ENCODE data around the gene MLST8. TPM values are rescaled to one million over a fixed set of nuclear protein-coding genes. Genes with fewer than 3 reads are reported as not detected.
A peak's percentile ranks its signal among the peaks of the same experiment; 100 is the strongest.

The MLST8 gene
- total and polyA plus RNA-seq, 7 donors: 30.6 to 58.7 (median 41.4) TPM

DNA sequence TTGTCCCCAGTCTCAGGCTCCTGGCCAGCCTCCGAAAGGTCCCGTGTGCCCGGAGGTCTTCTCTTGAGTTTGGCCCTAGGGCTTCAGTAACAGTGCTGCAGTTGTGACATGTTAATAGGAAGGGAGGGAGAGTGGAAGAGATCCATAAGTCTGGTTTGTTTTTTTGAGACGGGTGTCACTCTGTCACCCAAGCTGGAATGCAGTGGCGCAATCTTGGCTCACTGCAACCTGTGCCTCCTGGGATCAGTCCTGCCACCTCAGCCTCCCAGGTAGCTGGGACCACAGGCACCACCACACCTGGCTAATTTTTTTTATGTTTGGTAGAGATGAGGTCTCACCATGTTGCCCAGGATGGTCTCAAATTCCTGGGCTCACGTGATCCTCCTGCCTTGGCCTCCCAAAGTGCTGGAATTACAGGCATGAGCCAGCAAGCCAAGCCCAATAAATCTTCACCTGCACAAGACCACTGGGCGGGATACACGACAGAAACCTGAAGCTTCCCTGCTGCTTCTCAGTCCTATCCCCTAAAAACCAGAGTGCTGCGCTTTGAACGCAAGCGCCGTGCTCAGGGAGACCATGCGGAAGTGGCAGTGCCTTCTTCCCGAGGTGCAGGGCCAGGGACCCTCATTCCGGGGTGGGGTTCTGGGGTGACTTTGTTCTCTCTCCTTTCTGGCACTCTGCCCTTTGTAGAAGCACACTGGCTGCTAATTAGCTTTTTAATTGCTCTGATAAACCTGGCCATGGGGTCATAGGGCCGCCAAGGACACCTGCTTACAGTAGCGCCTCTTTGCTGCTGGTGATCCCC is 38.8 kb upstream of the MLST8 start:
- H3K27me3 ChIP-seq: no peaks in the 10 kb centered on the region
- H3K9me3 ChIP-seq: no peaks in the 10 kb centered on the region
- no peak overlapping the region for H3K27ac ChIP-seq
- TF ChIP-seq POLR2AphosphoS5 (IDR thresholded peaks at IDR 0.05): no peak
- TF ChIP-seq EP300 (IDR thresholded peaks at IDR 0.05): no peak
- no peak overlapping the region for H3K4me3 ChIP-seq
- 82 to 93% methylated on average over 17 of the region's 17 CpGs for WGBS, 2 donors
- peaks cover 0 to 13% (median 8%) of the 10 kb centered on the region in 4 donors for H3K4me1 ChIP-seq
- intact Hi-C loops (cut with DNase I): no loop called here
- peaks cover 0 to 65% (median 35%) of the 10 kb centered on the region in 4 donors for H3K36me3 ChIP-seq
- no peak for DNase-seq

GRCh38 chr16:2167068-2167638 is 38.1 kb upstream of the MLST8 start:
- Histone ChIP-seq H3K9me3 (no peaks in the 10 kb centered on the region), H3K36me3 (peaks cover 0 to 72% (median 40%) of the 10 kb centered on the region in 4 donors), H3K27me3 (no peaks in the 10 kb centered on the region), H3K27ac (no peak overlapping the region), H3K4me3 (no peak overlapping the region), H3K4me1 (peaks cover 0 to 8% (median 2%) of the 10 kb centered on the region in 4 donors)
- intact Hi-C loops (cut with DNase I): no loop called here
- no peak for DNase-seq
- WGBS, 2 donors: 94% methylated on average over 18 of the region's 18 CpGs
- TF ChIP-seq POLR2AphosphoS5 (IDR thresholded peaks at IDR 0.05) (no peak), POLR2A (IDR thresholded peaks at IDR 0.05) (no peak), EP300 (IDR thresholded peaks at IDR 0.05) (no peak)
- TF ChIP-seq, protein P1, sequence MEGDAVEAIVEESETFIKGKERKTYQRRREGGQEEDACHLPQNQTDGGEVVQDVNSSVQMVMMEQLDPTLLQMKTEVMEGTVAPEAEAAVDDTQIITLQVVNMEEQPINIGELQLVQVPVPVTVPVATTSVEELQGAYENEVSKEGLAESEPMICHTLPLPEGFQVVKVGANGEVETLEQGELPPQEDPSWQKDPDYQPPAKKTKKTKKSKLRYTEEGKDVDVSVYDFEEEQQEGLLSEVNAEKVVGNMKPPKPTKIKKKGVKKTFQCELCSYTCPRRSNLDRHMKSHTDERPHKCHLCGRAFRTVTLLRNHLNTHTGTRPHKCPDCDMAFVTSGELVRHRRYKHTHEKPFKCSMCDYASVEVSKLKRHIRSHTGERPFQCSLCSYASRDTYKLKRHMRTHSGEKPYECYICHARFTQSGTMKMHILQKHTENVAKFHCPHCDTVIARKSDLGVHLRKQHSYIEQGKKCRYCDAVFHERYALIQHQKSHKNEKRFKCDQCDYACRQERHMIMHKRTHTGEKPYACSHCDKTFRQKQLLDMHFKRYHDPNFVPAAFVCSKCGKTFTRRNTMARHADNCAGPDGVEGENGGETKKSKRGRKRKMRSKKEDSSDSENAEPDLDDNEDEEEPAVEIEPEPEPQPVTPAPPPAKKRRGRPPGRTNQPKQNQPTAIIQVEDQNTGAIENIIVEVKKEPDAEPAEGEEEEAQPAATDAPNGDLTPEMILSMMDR (IDR thresholded peaks at IDR 0.05): no peak

DNA sequence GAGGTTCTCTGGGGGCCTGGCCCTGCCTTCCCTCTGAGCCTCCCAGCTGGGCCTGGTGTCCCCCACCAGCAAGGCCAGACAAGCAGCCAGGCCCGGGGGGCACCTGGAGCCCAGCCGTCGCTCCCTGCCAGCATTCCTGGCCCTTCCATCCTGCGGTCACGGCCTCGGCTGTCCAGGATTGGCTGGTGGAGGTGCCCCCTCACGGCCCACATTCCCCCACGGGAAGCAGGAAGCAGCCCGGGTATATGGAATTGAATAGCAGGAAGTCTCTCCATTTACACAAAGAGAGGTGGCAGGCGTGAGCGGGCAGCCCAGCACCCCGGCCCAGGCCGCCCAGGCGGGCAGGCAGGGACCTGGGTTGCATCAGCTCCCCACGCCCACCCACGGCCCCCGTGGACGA is 35.2 kb upstream of the MLST8 start:
- Histone ChIP-seq H3K27me3 (no peaks in the 10 kb centered on the region), H3K4me3 (peak overlapping the region in 3 of 4 donors; percentile 12 to 27 (median 22)), H3K36me3 (peaks cover 14 to 96% (median 63%) of the 10 kb centered on the region in 4 donors), H3K4me1 (no peaks in the 10 kb centered on the region), H3K9me3 (no peaks in the 10 kb centered on the region), H3K27ac (peak overlapping the region in 2 of 4 donors; percentile 33 to 37)
- DNase-seq: no peak
- peak in 2 of 4 donors; percentile 20 to 29 for TF ChIP-seq POLR2AphosphoS5 (IDR thresholded peaks at IDR 0.05)
- TF ChIP-seq, protein P1 (IDR thresholded peaks at IDR 0.05): no peak
- intact Hi-C loops (cut with DNase I): no loop called here
- 90 to 92% methylated on average over 18 of the region's 18 CpGs for WGBS, 2 donors

DNA sequence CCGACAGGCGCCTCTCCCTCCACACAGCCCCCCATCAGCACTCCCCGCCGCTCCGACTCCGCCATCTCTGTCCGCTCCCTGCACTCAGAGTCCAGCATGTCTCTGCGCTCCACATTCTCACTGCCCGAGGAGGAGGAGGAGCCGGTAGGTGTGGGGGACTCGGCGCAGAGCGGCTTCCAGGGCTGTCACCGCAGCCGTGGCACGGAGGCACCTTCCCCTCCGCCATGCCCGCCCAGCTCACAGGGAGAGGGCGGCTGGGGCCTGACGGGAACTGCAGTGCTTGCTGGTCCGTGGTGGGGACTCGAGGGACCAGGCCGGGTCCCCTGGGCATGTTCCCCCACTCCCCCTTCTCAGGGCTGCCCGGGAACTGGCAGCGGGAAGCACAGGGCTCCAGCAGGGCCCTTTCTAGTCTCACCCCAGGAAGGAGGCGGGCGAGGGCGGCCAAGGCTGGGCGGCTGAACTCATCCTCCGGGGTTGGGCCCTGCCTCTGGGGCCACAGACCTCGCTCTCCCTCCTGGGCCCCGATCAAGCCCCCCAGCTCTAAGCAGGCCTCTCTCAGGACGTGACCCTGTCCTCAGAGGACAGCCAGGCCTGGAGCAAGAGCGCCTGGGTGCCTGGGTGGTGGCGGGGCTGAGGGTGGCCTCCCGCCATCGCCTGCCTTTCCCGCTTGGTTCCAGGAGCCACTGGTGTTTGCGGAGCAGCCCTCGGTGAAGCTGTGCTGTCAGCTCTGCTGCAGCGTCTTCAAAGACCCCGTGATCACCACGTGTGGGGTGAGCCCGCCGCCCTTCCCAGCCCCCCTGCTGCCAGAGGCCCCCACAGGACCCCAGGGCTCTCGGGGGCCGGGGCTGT is 34.4 kb upstream of the MLST8 start:
- TF ChIP-seq POLR2AphosphoS5 (IDR thresholded peaks at IDR 0.05) (no peak), POLR2A (IDR thresholded peaks at IDR 0.05) (no peak), EP300 (IDR thresholded peaks at IDR 0.05) (no peak)
- TF ChIP-seq, protein P1 (IDR thresholded peaks at IDR 0.05): no peak
- peak overlapping the region in 1 of 4 donors; percentile 37 for H3K27ac ChIP-seq
- WGBS, 2 donors: 94 to 95% methylated on average over 47 of the region's 47 CpGs
- no peaks in the 10 kb centered on the region for H3K27me3 ChIP-seq
- peaks cover 21 to 100% (median 67%) of the 10 kb centered on the region in 4 donors for H3K36me3 ChIP-seq
- intact Hi-C loops (cut with DNase I): no loop called here
- no peaks in the 10 kb centered on the region for H3K9me3 ChIP-seq
- H3K4me3 ChIP-seq: peak overlapping the region in 3 of 4 donors; percentile 12 to 27 (median 22)
- no peak for DNase-seq
- H3K4me1 ChIP-seq: no peaks in the 10 kb centered on the region
